HEK293T (cell line): ENCODE measurements around the gene BRCA2.

Source experiments
- ARNT ChIP-seq: fragments of 450-650 bp; IDR thresholded peaks from 2 replicates; pipeline ENCODE4 v1.6.1; 2017; ENCODE audit warnings: mild to moderate bottlenecking
- BHLHE40 ChIP-seq: fragments of 450-650 bp; IDR thresholded peaks from 2 replicates; pipeline ENCODE4 v1.6.1; 2016; ENCODE audit warnings: mild to moderate bottlenecking, moderate library complexity, borderline replicate concordance
- CTBP1 ChIP-seq: fragments of 450-650 bp; IDR thresholded peaks from 2 replicates; pipeline ENCODE4 v1.6.1; 2016; ENCODE audit warnings: borderline replicate concordance
- ELF4 ChIP-seq: fragments of 450-650 bp; IDR thresholded peaks from 2 replicates; pipeline ENCODE4 v1.6.1; 2017; ENCODE audit warnings: antibody characterized with exemption
- FOXA1 ChIP-seq: fragments of 450-650 bp; IDR thresholded peaks from 2 replicates; pipeline ENCODE4 v1.6.1; 2016; ENCODE audit warnings: mild to moderate bottlenecking
- FOXK2 ChIP-seq: fragments of 450-650 bp; IDR thresholded peaks from 2 replicates; pipeline ENCODE4 v1.6.1; 2016; ENCODE audit warnings: mild to moderate bottlenecking
- FOXM1 ChIP-seq: fragments of 450-650 bp; IDR thresholded peaks from 2 replicates; pipeline ENCODE4 v1.6.1; 2017; ENCODE audit warnings: mild to moderate bottlenecking, borderline replicate concordance
- HDGF ChIP-seq: fragments of 450-650 bp; IDR thresholded peaks from 2 replicates; pipeline ENCODE4 v1.6.1; 2017; ENCODE audit warnings: antibody characterized with exemption, borderline replicate concordance
- PKNOX1 ChIP-seq: fragments of 450-650 bp; IDR thresholded peaks from 2 replicates; pipeline ENCODE4 v1.6.1; 2016
- SP1 ChIP-seq: fragments of 450-650 bp; IDR thresholded peaks from 2 replicates; pipeline ENCODE4 v1.6.1; 2017
- SUZ12 ChIP-seq: fragments of 450-650 bp; IDR thresholded peaks from 2 replicates; pipeline ENCODE4 v1.6.1; 2016; ENCODE audit warnings: mild to moderate bottlenecking
- TARDBP ChIP-seq: fragments of 450-650 bp; IDR thresholded peaks from 2 replicates; pipeline ENCODE4 v1.6.1; 2016
- ZNF384 ChIP-seq: fragments of 450-650 bp; IDR thresholded peaks from 2 replicates; pipeline ENCODE4 v1.6.1; 2016

- TF ChIP-seq ARNT (no peak), FOXK2 (no peak), CTBP1 (no peak), HDGF (no peak), ZNF384 (no peak), SP1 (no peak), ELF4 (no peak), PKNOX1 (no peak), FOXM1 (no peak), TARDBP (no peak), SUZ12 (no peak), BHLHE40 (no peak), FOXA1 (no peak)
Observed at GRCh38 chr13:32300920-32301319, 14.4 kb upstream of the BRCA2 start.
